Neural progenitor cell (in vitro differentiated cells): ENCODE results near the gene TEX13D.

Experiments
- CTCF ChIP-seq: fragments of 200-600 bp; sonication (generic); IDR thresholded peaks from 2 replicates; pipeline ENCODE4 v1.5.1; 2017; ENCODE audit warnings: antibody characterized with exemption, mild to moderate bottlenecking
- EZH2 ChIP-seq: fragments of 200-600 bp; sonication (generic); IDR thresholded peaks from 2 replicates; pipeline ENCODE4 v1.6.1; 2017; ENCODE audit warnings: antibody characterized with exemption, mild to moderate bottlenecking, moderate library complexity
- EZH2phosphoT487 ChIP-seq: fragments of 200-600 bp; sonication (generic); IDR thresholded peaks from 2 replicates; pipeline ENCODE4 v1.6.1; 2017; ENCODE audit warnings: antibody characterized with exemption

DNA sequence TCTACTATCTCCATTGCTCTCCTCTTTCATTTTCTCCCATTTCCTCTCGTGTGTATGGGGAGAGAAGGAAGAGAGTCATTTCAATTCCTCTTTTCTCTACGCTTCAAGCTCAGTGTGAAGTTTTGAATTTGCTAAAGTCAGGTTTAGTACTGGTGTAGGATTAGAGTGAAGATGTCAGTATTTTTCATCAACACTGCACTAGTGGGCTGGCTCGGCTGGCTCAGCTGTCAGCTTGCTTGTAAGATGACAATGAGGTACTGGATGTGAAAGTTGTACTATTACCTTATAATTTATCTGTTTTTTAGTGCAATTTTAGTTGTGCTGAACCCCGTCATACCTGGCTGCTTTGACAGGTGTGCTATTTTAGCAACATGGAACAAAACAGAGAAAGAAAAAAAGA, 11.8 kb downstream of the TEX13D start:
- TF ChIP-seq CTCF (no peak), EZH2 (no peak), EZH2phosphoT487 (no peak)
